ENCODE measurements around the gene JAK3. TPM values are rescaled to one million over a fixed set of nuclear protein-coding genes. Genes with fewer than 3 reads are reported as not detected.

Gene JAK3
- total RNA-seq, 1 experiment from 2014 or later = 4.4 TPM

- TF ChIP-seq, protein P1, sequence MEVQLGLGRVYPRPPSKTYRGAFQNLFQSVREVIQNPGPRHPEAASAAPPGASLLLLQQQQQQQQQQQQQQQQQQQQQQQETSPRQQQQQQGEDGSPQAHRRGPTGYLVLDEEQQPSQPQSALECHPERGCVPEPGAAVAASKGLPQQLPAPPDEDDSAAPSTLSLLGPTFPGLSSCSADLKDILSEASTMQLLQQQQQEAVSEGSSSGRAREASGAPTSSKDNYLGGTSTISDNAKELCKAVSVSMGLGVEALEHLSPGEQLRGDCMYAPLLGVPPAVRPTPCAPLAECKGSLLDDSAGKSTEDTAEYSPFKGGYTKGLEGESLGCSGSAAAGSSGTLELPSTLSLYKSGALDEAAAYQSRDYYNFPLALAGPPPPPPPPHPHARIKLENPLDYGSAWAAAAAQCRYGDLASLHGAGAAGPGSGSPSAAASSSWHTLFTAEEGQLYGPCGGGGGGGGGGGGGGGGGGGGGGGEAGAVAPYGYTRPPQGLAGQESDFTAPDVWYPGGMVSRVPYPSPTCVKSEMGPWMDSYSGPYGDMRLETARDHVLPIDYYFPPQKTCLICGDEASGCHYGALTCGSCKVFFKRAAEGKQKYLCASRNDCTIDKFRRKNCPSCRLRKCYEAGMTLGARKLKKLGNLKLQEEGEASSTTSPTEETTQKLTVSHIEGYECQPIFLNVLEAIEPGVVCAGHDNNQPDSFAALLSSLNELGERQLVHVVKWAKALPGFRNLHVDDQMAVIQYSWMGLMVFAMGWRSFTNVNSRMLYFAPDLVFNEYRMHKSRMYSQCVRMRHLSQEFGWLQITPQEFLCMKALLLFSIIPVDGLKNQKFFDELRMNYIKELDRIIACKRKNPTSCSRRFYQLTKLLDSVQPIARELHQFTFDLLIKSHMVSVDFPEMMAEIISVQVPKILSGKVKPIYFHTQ (CRISPR knock-in tag; IDR thresholded peaks at IDR 0.05) = no peak
- TF ChIP-seq, protein P2, sequence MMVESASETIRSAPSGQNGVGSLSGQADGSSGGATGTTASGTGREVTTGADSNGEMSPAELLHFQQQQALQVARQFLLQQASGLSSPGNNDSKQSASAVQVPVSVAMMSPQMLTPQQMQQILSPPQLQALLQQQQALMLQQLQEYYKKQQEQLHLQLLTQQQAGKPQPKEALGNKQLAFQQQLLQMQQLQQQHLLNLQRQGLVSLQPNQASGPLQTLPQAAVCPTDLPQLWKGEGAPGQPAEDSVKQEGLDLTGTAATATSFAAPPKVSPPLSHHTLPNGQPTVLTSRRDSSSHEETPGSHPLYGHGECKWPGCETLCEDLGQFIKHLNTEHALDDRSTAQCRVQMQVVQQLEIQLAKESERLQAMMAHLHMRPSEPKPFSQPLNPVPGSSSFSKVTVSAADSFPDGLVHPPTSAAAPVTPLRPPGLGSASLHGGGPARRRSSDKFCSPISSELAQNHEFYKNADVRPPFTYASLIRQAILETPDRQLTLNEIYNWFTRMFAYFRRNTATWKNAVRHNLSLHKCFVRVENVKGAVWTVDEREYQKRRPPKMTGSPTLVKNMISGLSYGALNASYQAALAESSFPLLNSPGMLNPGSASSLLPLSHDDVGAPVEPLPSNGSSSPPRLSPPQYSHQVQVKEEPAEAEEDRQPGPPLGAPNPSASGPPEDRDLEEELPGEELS (CRISPR knock-in tag; IDR thresholded peaks at IDR 0.05) = no peak
- no peak for TF ChIP-seq CBFB (CRISPR knock-in tag; IDR thresholded peaks at IDR 0.05; ENCODE audit: low read depth)
- TF ChIP-seq, protein P3, sequence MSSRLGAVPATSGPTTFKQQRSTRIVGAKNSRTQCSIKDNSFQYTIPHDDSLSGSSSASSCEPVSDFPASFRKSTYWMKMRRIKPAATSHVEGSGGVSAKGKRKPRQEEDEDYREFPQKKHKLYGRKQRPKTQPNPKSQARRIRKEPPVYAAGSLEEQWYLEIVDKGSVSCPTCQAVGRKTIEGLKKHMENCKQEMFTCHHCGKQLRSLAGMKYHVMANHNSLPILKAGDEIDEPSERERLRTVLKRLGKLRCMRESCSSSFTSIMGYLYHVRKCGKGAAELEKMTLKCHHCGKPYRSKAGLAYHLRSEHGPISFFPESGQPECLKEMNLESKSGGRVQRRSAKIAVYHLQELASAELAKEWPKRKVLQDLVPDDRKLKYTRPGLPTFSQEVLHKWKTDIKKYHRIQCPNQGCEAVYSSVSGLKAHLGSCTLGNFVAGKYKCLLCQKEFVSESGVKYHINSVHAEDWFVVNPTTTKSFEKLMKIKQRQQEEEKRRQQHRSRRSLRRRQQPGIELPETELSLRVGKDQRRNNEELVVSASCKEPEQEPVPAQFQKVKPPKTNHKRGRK (CRISPR knock-in tag; IDR thresholded peaks at IDR 0.05; ENCODE audit: borderline replicate concordance) = no peak
- no peak for TF ChIP-seq ARID4B (CRISPR knock-in tag; IDR thresholded peaks at IDR 0.05; ENCODE audit: borderline replicate concordance)
- peak; percentile 35; the same call in 1 of the 2 replicates for TF ChIP-seq ZNF121 (CRISPR knock-in tag; IDR thresholded peaks at IDR 0.05)
These were observed 17.8 kb downstream of the JAK3 start (continued) for GRCh38 chr19:17829855-17830566.

DNA sequence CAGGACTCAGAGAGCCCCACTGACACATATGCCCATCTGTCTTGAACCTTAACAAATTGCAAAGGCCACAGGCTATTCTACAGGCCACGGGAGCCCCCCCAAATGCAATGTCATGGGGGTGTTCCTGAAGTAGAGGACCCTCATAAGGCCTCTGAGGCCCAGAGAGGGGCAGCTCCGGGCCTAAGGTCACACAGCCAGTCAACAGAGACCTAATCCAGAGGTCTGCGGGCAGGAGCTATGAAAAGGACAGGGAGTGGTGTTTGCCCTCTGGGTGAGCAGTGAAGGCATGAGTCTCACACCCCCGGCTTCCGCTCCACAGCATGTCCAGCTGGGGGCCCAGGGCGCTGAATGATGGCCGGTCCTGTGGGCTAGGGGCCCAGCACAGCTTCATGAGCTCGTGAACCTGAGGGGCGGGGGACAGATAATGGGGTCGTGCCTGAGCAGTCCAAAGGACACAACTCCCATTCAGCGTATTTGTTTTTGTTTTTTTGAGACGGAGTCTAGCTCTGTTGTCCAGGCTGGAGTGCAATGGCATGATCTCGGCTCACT lies 21.2 kb downstream of the JAK3 start:
- Mint-ChIP-seq H3K4me3 (no peak overlapping the region), H3K36me3 (no peaks in the 10 kb centered on the region), H3K27me3 (ENCODE audit: low read depth) (peaks cover 5% of the 10 kb centered on the region), H3K27ac (no peak overlapping the region), H3K9me3 (no peaks in the 10 kb centered on the region), H3K4me1 (peaks cover 15% of the 10 kb centered on the region)
- ATAC-seq = no peak
- ChIA-PET CTCF (interaction anchor here (1.5 kb wide), 1 partner anchor 33 kb away, joined by 7 read pairs; the partner anchor contains the start of gene RPL18A), POLR2A (no interaction called here)
- DNase-seq (ENCODE audit: low spot score) = no peak
- TF ChIP-seq HMGA2 (CRISPR knock-in tag; IDR thresholded peaks at IDR 0.05) (no peak), NR2C2 (CRISPR knock-in tag; IDR thresholded peaks at IDR 0.05) (no peak), ZBTB43 (CRISPR knock-in tag; IDR thresholded peaks at IDR 0.05) (no peak), CREM (CRISPR knock-in tag; IDR thresholded peaks at IDR 0.05) (no peak), MAX (CRISPR knock-in tag; IDR thresholded peaks at IDR 0.05) (no peak), ZNF281 (CRISPR knock-in tag; IDR thresholded peaks at IDR 0.05) (no peak), STAT6 (CRISPR knock-in tag; conservative IDR thresholded peaks at IDR 0.05; ENCODE audit: low read depth) (no peak)

All from WTC11 (cell line).